ENCODE results near the gene SIRT3.

- TF ChIP-seq POLR2A (IDR thresholded peaks at IDR 0.05) (no peak), POLR2AphosphoS5 (IDR thresholded peaks at IDR 0.05) (no peak)
- TF ChIP-seq, protein P1, sequence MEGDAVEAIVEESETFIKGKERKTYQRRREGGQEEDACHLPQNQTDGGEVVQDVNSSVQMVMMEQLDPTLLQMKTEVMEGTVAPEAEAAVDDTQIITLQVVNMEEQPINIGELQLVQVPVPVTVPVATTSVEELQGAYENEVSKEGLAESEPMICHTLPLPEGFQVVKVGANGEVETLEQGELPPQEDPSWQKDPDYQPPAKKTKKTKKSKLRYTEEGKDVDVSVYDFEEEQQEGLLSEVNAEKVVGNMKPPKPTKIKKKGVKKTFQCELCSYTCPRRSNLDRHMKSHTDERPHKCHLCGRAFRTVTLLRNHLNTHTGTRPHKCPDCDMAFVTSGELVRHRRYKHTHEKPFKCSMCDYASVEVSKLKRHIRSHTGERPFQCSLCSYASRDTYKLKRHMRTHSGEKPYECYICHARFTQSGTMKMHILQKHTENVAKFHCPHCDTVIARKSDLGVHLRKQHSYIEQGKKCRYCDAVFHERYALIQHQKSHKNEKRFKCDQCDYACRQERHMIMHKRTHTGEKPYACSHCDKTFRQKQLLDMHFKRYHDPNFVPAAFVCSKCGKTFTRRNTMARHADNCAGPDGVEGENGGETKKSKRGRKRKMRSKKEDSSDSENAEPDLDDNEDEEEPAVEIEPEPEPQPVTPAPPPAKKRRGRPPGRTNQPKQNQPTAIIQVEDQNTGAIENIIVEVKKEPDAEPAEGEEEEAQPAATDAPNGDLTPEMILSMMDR (IDR thresholded peaks at IDR 0.05), result no peak
Observed at GRCh38 chr11:207863-208180, 28.3 kb downstream of the SIRT3 start.
